GM21423 (cell line): ENCODE results near the gene FADS2.

Source experiments
- ATAC-seq: cut with Tn5 transposase; IDR thresholded peaks from one replicate; pipeline ENCODE4 v1.9.1; 2021; ENCODE audit warnings: mild to moderate bottlenecking, moderate library complexity; ENCODE audit not compliant: unreplicated experiment

The FADS2 gene

GRCh38 chr11:61900251-61900650 lies 72.2 kb downstream of the FADS2 start:
- ATAC-seq, result no peak

GRCh38 chr11:61901397-61901796 lies 73.3 kb downstream of the FADS2 start:
- ATAC-seq, result no peak

- no peak for ATAC-seq
Observed at GRCh38 chr11:61902313-61902712, 74.2 kb downstream of the FADS2 start.

DNA sequence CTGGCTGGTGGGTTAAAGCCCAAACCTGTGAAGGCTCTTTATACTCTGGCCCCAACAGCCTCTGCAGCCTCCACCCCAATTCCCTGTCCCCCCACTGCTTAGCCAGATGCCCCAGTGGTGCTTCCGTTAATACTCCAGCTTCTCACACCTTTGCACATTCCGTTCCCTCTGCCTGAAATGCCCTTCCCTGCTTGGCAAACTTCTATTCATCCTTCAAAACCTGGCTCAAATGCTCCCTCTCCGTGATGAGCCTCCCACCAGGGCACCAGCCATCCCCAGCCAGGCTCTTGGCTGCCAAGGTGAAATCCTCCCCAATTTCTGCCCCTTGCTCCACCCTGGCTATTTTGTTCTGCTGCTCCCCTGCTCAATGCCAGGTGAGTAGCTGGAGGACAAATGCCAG lies 75.7 kb downstream of the FADS2 start:
- ATAC-seq, result no peak

GRCh38 chr11:61904539-61905048 lies 76.5 kb downstream of the FADS2 start:
- no peak for ATAC-seq

GRCh38 chr11:61905067-61905696 lies 77.1 kb downstream of the FADS2 start:
- no peak for ATAC-seq

- ATAC-seq, result no peak
Observed at GRCh38 chr11:61905801-61906521, 77.9 kb downstream of the FADS2 start.

GRCh38 chr11:61906522-61906909 lies 78.4 kb downstream of the FADS2 start:
- no peak for ATAC-seq

DNA sequence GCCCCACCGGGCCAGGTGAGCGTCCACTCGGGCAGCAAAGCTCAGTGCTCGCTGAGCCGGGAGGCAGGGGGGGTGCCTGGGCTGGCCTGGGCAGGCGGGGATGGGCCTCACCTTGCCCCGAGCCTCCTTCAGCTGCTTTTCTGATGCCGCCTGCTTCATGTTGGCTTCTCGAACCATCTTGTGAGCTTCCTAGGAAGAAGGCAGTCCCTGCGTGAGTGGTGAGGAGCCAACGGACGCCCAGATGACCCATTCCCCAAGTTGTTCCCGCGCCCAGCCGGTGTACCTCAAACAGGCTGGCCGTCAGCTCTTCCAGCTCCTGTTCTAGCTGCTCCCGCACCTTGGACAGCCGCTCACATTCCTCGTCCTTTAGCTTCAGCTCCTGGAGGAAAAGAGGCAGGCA lies 79.2 kb downstream of the FADS2 start:
- ATAC-seq, result no peak

DNA sequence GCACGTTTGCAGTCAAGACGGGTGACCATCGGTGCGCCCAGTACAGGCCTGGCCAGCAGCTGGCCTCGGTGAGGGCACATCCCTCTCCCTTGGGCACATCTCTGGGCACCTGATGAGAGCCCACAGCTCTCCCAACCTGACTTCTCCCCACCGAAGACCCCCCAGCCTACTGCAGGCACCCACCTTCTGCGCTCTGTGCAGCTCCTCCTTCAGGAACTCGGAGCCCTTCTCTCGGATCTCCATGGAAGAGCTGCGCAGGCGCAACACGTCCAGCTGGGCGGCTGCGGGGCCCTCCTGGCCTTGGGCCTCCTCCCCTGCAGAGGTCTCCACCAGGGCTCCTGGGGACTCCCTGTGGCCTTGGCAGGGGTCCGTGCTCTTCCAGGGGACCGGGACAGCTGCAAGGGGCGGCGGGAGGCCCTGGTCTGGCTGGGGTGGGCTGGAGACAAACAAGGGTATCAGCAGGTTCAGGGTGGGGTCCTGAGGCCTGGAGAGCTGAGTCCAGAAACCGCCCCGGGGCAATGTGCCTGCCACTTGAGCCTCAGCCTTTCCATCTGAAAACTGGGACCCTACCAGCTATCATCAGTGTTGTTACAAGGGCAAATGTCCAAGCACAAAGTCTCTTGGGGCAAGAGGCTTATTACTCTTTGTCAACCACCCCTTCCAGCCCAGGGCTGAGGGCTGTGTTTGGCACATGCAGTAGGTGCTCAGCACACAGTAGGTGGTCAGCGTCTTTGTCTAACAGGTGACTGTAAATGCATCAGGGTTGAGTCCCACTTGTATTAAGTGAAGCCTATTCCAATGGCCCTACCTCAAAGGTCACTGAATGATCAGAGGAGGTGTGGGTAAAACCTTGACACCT lies 80.0 kb downstream of the FADS2 start:
- ATAC-seq, result no peak

- ATAC-seq, result no peak
Observed at GRCh38 chr11:61908730-61909316, 80.7 kb downstream of the FADS2 start.

GRCh38 chr11:61910187-61911127 lies 82.4 kb downstream of the FADS2 start:
- ATAC-seq, result no peak

- no peak for ATAC-seq
Observed at GRCh38 chr11:61911128-61911700, 83.1 kb downstream of the FADS2 start.

DNA sequence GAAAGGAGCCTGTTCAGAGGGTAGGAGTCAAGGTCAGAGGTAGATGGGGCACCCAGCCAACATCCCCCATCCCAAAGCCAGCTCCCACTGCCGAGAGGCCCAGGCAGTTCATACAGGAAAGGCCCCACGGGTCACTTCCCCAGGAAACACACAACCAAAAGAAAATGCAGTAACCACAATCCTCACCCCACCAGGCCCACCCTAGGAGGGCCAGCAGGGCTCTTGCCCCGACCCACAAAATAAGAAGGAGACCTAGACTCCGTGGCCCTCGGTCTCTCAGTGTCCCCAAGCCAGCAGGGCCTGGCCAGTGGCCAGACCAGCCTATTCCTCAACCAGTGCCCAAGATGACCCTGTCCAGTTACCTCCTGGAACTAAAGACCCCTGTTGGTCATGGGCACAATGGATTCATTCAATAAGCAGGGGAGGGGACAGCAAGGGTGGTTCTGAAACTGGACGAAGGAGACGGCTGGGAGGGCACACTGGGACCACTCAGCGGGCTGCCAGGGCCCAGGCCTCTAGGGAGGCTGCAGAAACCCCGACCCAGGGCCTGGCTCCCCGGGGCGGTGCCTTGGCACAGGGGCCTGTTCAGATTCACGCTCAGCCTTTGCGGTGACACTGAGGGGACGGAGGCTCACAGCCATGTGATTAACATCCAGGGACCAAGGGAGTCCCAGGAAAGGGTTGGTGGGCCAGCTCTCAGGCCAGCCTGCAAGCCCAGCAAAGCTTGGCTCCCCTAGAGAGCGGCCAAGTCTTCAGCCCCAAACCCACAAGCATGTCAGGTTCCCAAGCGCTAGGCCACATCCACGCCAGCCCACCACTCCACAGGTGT lies 83.8 kb downstream of the FADS2 start:
- ATAC-seq, result no peak

DNA sequence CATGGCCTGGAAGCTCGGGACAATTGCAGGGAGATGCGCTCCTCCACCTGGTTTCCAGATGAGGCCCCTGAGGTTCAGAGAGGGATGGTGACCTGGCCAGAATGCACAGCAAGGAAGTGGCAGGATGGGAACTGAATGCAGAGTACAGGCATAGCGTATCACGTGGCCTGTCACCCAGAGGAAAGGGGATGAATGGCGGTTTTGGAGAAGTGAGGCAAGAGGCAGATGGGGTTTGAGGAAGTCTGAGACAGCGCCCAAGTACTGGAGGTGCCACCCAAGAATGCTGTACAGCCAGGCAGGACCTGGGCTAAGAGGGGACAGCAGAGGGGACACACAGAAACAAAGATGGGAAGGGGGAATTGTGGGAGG lies 84.4 kb downstream of the FADS2 start:
- no peak for ATAC-seq

DNA sequence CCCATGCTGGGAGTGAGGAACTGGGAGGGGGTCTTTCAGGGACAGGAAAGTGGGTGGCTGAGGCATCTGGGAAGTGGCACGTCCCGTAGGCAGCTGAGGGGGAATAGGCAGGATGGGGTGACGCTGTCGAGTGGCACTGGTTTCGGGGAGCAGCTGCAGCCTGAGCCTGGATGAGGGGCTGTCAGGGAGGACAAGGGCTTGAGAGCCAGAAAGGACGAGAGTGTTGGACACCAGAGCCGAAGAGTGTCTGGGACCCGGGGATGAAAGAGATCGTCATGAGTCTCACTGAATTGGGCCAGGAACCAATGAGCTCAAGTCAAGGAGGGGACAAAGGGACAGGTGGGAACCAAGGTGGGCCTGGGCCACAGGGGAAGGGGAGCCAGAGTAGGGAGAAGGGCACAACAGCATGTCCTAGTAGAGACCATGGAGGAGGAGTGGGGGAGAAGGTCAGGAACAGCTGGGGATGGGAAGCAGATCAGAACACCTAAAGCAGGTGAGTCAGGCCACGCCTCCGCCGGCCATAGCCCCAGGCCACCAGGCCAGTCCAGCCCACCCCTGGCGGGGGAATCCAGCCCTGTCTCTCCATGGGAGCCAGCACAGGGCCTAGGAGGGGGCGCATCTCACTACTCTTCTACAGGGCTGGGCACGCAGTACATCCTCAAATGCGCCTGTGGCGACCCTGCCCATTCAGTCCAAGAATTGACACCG lies 85.0 kb downstream of the FADS2 start:
- ATAC-seq, result no peak

DNA sequence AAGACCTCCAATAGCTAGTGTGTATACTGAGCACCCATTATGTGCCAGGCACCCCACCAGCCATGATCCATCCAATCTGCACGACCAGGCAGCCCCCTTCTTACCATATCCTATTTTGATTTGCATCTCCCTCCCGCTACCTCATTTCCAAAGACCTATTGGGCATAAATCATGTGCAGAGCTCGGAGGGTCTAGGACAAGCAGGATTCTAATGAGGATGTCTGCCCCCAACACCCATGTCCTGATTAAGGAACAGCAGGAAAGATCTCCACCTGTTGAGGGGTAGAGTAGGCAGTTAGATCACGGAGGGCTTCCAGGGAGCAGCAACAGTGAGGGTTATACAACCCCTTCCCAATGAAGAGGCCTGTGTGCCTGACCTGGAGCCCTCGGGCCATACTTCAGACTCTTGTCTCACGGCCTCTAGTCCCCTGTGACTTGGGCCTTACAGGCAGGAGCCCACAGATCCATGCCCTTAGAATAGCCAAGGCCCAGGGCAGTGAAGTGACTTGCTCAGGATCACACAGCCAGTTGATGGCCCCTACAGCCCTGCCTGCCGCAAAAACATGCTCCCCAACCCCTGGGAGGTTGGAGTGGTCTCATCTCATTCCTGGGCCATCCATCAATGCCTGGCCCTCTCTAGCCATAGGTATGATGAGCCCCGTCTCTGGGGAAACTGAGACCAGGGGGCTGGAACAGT lies 85.7 kb downstream of the FADS2 start:
- ATAC-seq, result no peak
